Measurements from ENCODE around the gene NOS3. TPM values are rescaled to one million over a fixed set of nuclear protein-coding genes. Genes with fewer than 3 reads are reported as not detected.

Gene NOS3
- total and polyA plus RNA-seq, 9 of the 15 experiments (the other 6 are each of a cell fraction or from before 2014, with no cell fraction given): 1.1 to 121 (median 23.6) TPM

GRCh38 chr7:151003572-151003971, 12.8 kb downstream of the NOS3 start (continued):
- TF ChIP-seq MLLT1 (IDR thresholded peaks at IDR 0.05) (no peak; a peak in 1 of 4 replicates), ZNF224 (CRISPR knock-in tag; IDR thresholded peaks at IDR 0.05) (no peak), RAD51 (IDR thresholded peaks at IDR 0.05; ENCODE audit: borderline replicate concordance, low read depth) (no peak), NRF1 (conservative IDR thresholded peaks at IDR 0.05 in 1 of 2, IDR thresholded peaks at IDR 0.05 in 1 of 2) (peak; percentile 53 to 65), STAG1 (CRISPR knock-in tag; IDR thresholded peaks at IDR 0.05; ENCODE audit: borderline replicate concordance) (no peak), IFI16 (CRISPR knock-in tag; IDR thresholded peaks at IDR 0.05) (no peak), YBX1 (IDR thresholded peaks at IDR 0.05) (no peak), SOX6 (IDR thresholded peaks at IDR 0.05) (peak; percentile 68), ZNF263 (CRISPR knock-in tag; IDR thresholded peaks at IDR 0.05; ENCODE audit: borderline replicate concordance) (no peak), RBM17 (IDR thresholded peaks at IDR 0.05; ENCODE audit: borderline replicate concordance, low read depth, low read length) (no peak), SETDB1 (IDR thresholded peaks at IDR 0.05; ENCODE audit: low read length) (no peak), TARDBP (IDR thresholded peaks at IDR 0.05) (no peak), RBBP5 (IDR thresholded peaks at IDR 0.05; ENCODE audit: borderline replicate concordance, insufficient read depth, low read length, poor library complexity, severe bottlenecking) (peak; percentile 29), MCM3 (IDR thresholded peaks at IDR 0.05) (no peak), MYBL2 (IDR thresholded peaks at IDR 0.05; ENCODE audit: low read depth) (no peak), MYBL2 (CRISPR knock-in tag; IDR thresholded peaks at IDR 0.05; ENCODE audit: borderline replicate concordance) (no peak), ZNF507 (tag; conservative IDR thresholded peaks at IDR 0.05) (no peak), CREB3L1 (IDR thresholded peaks at IDR 0.05; ENCODE audit: borderline replicate concordance, low read depth) (peak; percentile 67; the same call in 1 of the 2 replicates), TAF7 (tag; IDR thresholded peaks at IDR 0.05) (no peak)
- TF ChIP-seq, protein P1, sequence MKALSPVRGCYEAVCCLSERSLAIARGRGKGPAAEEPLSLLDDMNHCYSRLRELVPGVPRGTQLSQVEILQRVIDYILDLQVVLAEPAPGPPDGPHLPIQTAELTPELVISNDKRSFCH (CRISPR knock-in tag; IDR thresholded peaks at IDR 0.05): no peak
- TF ChIP-seq, protein P1 (tag; IDR thresholded peaks at IDR 0.05): no peak
- TF ChIP-seq, protein P2, sequence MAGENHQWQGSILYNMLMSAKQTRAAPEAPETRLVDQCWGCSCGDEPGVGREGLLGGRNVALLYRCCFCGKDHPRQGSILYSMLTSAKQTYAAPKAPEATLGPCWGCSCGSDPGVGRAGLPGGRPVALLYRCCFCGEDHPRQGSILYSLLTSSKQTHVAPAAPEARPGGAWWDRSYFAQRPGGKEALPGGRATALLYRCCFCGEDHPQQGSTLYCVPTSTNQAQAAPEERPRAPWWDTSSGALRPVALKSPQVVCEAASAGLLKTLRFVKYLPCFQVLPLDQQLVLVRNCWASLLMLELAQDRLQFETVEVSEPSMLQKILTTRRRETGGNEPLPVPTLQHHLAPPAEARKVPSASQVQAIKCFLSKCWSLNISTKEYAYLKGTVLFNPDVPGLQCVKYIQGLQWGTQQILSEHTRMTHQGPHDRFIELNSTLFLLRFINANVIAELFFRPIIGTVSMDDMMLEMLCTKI (IDR thresholded peaks at IDR 0.05; ENCODE audit: partially characterized antibody): no peak
- TF ChIP-seq, protein P3, sequence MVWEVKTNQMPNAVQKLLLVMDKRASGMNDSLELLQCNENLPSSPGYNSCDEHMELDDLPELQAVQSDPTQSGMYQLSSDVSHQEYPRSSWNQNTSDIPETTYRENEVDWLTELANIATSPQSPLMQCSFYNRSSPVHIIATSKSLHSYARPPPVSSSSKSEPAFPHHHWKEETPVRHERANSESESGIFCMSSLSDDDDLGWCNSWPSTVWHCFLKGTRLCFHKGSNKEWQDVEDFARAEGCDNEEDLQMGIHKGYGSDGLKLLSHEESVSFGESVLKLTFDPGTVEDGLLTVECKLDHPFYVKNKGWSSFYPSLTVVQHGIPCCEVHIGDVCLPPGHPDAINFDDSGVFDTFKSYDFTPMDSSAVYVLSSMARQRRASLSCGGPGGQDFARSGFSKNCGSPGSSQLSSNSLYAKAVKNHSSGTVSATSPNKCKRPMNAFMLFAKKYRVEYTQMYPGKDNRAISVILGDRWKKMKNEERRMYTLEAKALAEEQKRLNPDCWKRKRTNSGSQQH (CRISPR knock-in tag; IDR thresholded peaks at IDR 0.05): no peak

Data from K562 (cell line).